Measurements from ENCODE around the gene CORIN.

DNA sequence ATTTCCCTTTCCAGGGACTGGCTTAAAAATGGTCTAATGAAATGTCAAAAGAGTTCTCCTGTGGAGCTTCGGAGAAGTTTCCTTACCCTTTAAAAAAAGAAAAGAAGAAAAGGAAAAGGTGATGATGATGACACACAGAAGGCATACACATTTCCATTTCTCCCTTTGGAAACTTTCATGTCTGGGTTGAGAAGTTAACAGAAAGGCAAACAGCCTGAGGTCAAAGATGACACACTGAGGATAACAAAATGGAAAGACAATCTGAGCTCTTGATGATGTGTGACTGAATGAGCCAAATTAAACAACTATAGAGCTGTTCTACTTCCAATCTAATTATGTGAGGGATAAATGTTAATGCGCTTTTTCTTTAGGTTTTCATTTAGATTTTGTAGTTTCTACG lies 44.4 kb upstream of the CORIN start:
- TF ChIP-seq MYNN (tag by site-specific recombination; IDR thresholded peaks at IDR 0.05; ENCODE audit: borderline replicate concordance) (no peak), ZNF266 (tag by site-specific recombination; IDR thresholded peaks at IDR 0.05; ENCODE audit: low read depth) (no peak), SP2 (tag by site-specific recombination; IDR thresholded peaks at IDR 0.05) (no peak), OSR2 (tag by site-specific recombination; IDR thresholded peaks at IDR 0.05) (no peak), ZNF585B (tag by site-specific recombination; IDR thresholded peaks at IDR 0.05) (no peak), ZEB2 (tag by site-specific recombination; IDR thresholded peaks at IDR 0.05) (no peak), SALL2 (tag by site-specific recombination; IDR thresholded peaks at IDR 0.05; ENCODE audit: borderline replicate concordance) (no peak), ZNF10 (tag by site-specific recombination; IDR thresholded peaks at IDR 0.05) (no peak), ZNF24 (tag by site-specific recombination; IDR thresholded peaks at IDR 0.05) (no peak), SCRT1 (tag by site-specific recombination; IDR thresholded peaks at IDR 0.05; ENCODE audit: borderline replicate concordance) (no peak), ZNF423 (tag by site-specific recombination; IDR thresholded peaks at IDR 0.05) (no peak)
- TF ChIP-seq, protein P1, sequence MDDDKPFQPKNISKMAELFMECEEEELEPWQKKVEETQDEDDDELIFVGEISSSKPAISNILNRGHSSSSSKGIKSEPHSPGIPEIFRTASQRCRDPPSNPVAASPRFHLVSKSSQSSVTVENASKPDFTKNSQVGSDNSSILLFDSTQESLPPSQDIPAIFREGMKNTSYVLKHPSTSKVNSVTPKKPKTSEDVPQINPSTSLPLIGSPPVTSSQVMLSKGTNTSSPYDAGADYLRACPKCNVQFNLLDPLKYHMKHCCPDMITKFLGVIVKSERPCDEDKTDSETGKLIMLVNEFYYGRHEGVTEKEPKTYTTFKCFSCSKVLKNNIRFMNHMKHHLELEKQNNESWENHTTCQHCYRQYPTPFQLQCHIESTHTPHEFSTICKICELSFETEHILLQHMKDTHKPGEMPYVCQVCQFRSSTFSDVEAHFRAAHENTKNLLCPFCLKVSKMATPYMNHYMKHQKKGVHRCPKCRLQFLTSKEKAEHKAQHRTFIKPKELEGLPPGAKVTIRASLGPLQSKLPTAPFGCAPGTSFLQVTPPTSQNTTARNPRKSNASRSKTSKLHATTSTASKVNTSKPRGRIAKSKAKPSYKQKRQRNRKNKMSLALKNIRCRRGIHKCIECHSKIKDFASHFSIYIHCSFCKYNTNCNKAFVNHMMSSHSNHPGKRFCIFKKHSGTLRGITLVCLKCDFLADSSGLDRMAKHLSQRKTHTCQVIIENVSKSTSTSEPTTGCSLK (tag by site-specific recombination; IDR thresholded peaks at IDR 0.05), result no peak
- TF ChIP-seq, protein P2, sequence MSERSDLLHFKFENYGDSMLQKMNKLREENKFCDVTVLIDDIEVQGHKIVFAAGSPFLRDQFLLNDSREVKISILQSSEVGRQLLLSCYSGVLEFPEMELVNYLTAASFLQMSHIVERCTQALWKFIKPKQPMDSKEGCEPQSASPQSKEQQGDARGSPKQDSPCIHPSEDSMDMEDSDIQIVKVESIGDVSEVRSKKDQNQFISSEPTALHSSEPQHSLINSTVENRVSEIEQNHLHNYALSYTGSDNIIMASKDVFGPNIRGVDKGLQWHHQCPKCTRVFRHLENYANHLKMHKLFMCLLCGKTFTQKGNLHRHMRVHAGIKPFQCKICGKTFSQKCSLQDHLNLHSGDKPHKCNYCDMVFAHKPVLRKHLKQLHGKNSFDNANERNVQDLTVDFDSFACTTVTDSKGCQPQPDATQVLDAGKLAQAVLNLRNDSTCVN (tag by site-specific recombination; optimal IDR thresholded peaks at IDR 0.05), result no peak
- TF ChIP-seq, protein P3, sequence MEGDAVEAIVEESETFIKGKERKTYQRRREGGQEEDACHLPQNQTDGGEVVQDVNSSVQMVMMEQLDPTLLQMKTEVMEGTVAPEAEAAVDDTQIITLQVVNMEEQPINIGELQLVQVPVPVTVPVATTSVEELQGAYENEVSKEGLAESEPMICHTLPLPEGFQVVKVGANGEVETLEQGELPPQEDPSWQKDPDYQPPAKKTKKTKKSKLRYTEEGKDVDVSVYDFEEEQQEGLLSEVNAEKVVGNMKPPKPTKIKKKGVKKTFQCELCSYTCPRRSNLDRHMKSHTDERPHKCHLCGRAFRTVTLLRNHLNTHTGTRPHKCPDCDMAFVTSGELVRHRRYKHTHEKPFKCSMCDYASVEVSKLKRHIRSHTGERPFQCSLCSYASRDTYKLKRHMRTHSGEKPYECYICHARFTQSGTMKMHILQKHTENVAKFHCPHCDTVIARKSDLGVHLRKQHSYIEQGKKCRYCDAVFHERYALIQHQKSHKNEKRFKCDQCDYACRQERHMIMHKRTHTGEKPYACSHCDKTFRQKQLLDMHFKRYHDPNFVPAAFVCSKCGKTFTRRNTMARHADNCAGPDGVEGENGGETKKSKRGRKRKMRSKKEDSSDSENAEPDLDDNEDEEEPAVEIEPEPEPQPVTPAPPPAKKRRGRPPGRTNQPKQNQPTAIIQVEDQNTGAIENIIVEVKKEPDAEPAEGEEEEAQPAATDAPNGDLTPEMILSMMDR (tag by site-specific recombination; IDR thresholded peaks at IDR 0.05), result no peak
